Astrocyte of the spinal cord (primary cell): ENCODE data around the gene MSI1.
A peak's percentile ranks its signal among the peaks of the same experiment; 100 is the strongest.

Source experiments
- DNase-seq: peaks from one replicate; pipeline ENCODE4 v3.0.0; 2011; ENCODE audit warnings: low read depth, low spot score
- H3K4me3 ChIP-seq: 2 replicates; pipeline ENCODE4 v1.5.1; 2011; ENCODE audit warnings: low read depth, mild to moderate bottlenecking, low read length, moderate library complexity
- in situ Hi-C: cut with HindIII; loops from 2 replicates; pipeline ENCODE4 v1.10.0; 2017; ENCODE audit warnings: low sequenced_read_pairs
- TF ChIP-seq, protein P1 (sequence below): IDR thresholded peaks from 2 replicates; pipeline ENCODE4 v1.5.1; 2012; ENCODE audit warnings: low read depth, mild to moderate bottlenecking, low read length, inconsistent platforms

MSI1 gene

DNA sequence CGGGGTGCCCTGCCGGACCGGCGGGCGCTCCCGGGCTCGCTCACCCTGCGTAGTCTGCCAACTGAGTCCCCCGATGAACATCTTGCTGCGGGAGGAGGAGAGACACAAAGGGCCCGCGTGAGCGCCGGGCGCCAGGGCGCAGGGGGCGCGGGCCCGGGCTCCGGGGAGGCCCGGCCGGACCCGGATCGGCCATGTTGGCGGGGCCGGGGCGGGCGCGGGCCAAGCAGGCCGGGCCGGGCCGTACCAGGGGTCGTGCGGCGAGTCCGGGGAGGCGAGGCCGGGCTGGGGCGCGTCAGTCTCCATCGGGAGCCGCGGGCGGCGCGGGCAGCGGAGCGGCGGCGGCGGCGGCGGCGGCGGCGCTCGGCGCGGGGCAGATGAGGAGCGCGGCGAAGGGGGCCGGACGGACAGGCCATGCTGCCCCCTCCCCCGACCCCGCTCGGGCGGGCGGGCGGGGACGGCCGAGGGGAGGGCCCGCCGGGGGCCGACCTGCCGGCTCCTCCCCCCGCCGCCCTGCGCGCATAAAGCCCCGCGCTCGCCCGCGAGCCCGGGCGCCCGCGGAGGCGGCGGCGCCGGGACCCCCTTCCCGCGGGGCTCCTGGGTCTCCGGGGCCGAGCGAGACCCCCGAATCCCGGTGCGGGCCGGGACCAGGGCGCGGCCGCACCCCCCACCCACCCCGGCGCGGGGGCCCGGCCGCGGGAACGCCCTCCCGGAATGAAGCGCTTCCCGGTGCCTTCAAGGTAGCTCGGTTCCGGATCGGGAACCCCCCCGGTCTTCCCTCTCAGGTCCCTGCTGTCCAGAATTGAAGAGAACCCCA, at the start of gene MSI1:
Gene MSI1 (minus strand): TSS at position 376 of the 814 bp plus-strand sequence. CDS start 73 bp downstream, at position 303.
- no peak for DNase-seq
- TF ChIP-seq, protein P1, sequence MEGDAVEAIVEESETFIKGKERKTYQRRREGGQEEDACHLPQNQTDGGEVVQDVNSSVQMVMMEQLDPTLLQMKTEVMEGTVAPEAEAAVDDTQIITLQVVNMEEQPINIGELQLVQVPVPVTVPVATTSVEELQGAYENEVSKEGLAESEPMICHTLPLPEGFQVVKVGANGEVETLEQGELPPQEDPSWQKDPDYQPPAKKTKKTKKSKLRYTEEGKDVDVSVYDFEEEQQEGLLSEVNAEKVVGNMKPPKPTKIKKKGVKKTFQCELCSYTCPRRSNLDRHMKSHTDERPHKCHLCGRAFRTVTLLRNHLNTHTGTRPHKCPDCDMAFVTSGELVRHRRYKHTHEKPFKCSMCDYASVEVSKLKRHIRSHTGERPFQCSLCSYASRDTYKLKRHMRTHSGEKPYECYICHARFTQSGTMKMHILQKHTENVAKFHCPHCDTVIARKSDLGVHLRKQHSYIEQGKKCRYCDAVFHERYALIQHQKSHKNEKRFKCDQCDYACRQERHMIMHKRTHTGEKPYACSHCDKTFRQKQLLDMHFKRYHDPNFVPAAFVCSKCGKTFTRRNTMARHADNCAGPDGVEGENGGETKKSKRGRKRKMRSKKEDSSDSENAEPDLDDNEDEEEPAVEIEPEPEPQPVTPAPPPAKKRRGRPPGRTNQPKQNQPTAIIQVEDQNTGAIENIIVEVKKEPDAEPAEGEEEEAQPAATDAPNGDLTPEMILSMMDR, result no peak
- peak within 1 kb of the TSS; percentile 10 for H3K4me3 ChIP-seq
- in situ Hi-C loops, result no loop called here

DNA sequence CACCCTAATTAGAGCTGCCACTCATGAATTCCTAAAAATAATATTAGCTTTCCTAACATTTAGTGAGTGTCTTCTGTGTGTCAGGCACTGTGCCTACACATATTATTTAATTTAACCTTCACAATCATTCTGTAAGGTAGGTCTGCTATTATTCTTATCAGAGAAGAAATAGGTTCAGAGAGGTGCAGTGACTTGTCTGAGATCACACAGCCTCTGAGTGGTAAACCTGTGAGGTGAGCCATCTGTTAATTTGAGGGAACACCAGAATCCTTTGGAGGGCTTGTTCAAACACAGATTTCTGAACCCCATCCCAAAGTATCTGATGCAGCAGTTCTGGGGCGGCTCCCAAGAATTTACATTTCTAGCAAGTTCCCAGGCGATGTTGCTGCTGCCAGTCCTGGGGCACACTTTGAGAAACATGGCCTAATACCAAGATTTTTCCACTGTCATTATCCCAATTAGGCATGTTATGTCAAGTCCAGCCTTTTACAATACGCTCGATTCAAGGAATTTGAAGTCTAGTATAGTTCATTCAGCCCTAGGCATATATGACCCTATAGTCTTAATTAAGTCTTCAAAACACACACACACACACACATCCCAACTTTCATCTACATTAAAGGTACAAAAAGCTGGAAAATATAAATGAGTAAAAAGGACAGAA, 49.1 kb upstream of the MSI1 start:
- no peak for DNase-seq
- in situ Hi-C loops, result no loop called here
- no peak overlapping the region for H3K4me3 ChIP-seq
- TF ChIP-seq, protein P1, result no peak

DNA sequence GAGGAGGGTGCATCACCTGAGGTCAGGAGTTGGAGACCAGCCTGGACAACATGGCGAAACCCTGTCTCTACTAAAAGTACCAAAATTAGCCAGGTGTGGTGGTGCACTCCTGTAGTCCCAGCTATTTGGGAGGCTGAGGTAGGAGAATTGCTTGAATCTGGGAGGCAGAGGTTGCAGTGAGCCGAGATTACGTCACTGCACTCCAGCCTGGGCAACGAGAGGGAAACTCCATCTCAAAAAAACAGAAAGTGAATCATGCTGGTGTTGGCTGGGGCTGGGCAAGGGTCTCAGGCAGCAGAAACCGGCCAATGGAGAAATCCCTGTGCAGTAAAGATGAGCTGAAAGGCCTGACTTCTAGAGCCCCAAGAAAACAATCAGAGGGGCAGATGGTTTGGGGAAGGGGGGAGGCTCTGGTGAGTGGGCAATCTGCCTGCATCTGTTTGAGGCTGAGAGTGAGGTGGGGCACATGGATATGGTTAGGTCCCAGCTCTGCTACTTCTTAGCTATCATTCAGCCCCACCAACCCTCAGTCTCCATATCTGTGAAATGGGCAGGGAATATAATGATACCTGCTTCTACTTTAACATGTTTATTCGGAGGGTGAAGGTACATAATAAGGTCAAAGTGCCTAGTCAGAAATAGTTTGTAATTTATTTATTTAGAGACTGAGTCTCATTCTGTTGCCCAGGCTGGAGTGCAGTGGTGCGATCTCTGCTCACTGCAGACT, 47.7 kb upstream of the MSI1 start:
- DNase-seq, result no peak
- in situ Hi-C loops, result no loop called here
- H3K4me3 ChIP-seq, result no peak overlapping the region
- TF ChIP-seq, protein P1, result no peak

DNA sequence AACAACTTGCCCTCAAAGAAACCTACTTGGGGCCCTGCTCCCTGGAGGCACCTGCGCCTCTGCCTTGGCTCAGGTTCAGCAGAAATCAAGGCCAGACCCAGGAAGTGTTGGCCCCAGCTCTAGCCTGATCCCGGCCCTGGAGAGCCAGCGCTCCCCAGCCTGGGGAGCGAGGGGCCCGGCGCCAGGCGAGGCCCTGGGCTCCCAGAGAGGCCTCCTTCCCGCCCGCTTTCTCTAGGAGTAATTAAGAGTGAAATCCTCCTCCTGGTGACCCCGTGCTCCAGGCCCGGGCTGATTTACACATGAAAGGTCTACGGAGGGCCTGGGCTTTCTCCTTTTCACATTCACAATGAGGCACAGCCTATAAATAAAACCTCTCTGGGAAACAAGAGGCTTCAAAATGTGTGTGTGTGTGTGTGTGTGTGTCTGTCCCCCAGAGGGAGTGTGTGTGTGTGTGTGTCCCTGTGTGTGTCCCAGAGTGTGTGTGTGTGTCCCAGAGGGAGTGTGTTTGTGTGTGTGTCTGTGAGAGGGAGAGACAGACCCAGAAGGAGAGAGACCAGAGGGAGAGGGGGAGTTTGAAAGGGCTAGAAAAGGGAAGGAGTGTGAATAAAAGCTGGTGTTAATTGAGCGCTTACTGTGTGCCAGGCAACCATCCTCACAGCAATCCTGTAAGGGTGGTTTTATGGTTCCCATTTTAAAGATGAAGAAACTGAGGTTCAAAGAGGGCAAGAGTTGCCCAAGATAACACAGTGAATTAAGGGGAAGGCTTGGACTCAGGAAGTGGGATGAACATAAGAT, 45.1 kb upstream of the MSI1 start:
- in situ Hi-C loops, result no loop called here
- TF ChIP-seq, protein P1, result no peak

DNA sequence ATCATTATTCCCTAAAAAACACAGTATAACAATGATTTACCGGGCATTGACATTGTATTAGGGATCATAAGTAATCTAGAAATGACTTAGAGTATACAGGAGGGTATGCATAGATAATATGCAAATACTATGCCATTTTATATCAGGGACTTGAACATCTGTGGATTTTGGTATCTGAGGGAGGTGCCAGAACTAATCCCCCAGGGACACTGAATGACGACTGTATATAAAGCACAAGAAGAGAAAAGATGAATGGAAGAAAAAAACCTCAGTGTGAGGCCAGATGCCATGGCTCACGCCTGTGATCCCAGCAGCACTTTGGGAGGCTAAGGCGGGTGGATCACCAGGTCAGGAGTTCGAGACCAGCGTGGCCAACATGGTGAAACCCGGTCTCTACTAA, 43.5 kb upstream of the MSI1 start:
- in situ Hi-C loops, result no loop called here
- TF ChIP-seq, protein P1, result no peak
- DNase-seq, result no peak
- H3K4me3 ChIP-seq, result no peak overlapping the region

More for the DNA sequence above, 45.1 kb upstream of the MSI1 start:
- no peak overlapping the region for H3K4me3 ChIP-seq
- DNase-seq, result no peak

DNA sequence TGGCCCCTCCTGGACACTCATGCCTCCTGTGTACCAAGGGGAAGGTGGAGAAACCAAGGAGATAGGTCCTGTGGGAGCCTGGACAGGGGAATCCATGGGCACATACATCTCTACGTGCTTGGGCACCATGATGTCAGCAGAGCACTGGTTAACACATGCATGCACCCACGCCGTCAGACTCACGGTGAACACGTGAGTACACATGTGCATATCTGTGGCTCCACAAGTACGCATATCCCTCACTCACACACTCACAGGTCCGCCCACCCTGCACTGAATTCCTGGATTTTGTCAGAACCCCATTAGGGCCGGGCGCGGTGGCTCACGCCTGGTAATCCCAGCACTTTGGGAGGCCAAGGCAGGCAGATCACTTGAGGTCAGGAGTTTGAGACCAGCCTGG, 39.8 kb upstream of the MSI1 start:
- DNase-seq, result no peak
- H3K4me3 ChIP-seq, result no peak overlapping the region
- TF ChIP-seq, protein P1, result no peak
- in situ Hi-C loops, result no loop called here
